Testis (tissue), 2 donors: ENCODE measurements around the gene TACSTD2.

Source experiments
- CTCF ChIP-seq, 3 experiments: fragments of 450-650 bp in 2 of 3; fragments of 200-600 bp in 1 of 3; sonication (generic) in 1 of 3; IDR thresholded peaks; one replicate each; pipeline ENCODE4 v1.5.1; 2016 to 2019; ENCODE audit warnings: antibody characterized with exemption in 3 of 3, mild to moderate bottlenecking in 2 of 3, moderate library complexity in 1 of 3
- POLR2A ChIP-seq: fragments of 450-650 bp; IDR thresholded peaks from one replicate; pipeline ENCODE4 v1.6.1; 2017; ENCODE audit warnings: antibody characterized with exemption, mild to moderate bottlenecking, moderate library complexity

GRCh38 chr1:58584082-58584895 is 7.2 kb upstream of the TACSTD2 start:
- no peak for TF ChIP-seq POLR2A
- no peak for TF ChIP-seq CTCF (IDR thresholded peaks at IDR 0.05)
